GM12878 (cell line): ENCODE measurements around the gene CCDC78. TPM values are rescaled to one million over a fixed set of nuclear protein-coding genes. Genes with fewer than 3 reads are reported as not detected.
"Not testable (repeated sequence)": the region's sequence is repeated elsewhere in the genome, so short reads cannot be mapped to it uniquely, and the experiment has no call there.

ENCODE experiments used
- ATAC-seq: fragments of 200-7000 bp; cut with Tn5 transposase; 3 replicates; pipeline ENCODE4 v1.9.1; 2020; ENCODE audit warnings: mild to moderate bottlenecking, moderate library complexity
- BruUV-seq: library from RNA; stranded (reverse); fragments of 400-500 nt; replicated peaks from 2 replicates; lab custom pipeline; 2021; lab: Mats Ljungman, UMichigan
- CTCF ChIA-PET: fragments of 300-600 bp; sonication (Branson Sonifier 250); formaldehyde crosslinking; extraction: SDS; loops from one replicate; lab custom pipeline; 2021; ENCODE audit warnings: inconsistent platforms; lab: Yijun Ruan, JAX
- POLR2A ChIA-PET: fragments of 350-600 bp; formaldehyde crosslinking; extraction: SDS; loops from one replicate; lab custom pipeline; 2021; ENCODE audit warnings: inconsistent platforms; lab: Charles Lee
- RAD21 ChIA-PET: fragments of 300-600 bp; sonication (Branson Sonifier 250); formaldehyde crosslinking; loops from one replicate; lab custom pipeline; 2023; ENCODE audit warnings: antibody characterized with exemption; ENCODE audit not compliant: unreplicated experiment; lab: Charles Lee
- SMC1A ChIA-PET: fragments of 300-600 bp; sonication (Branson Sonifier 250); formaldehyde crosslinking; loops from one replicate; lab custom pipeline; 2023; ENCODE audit not compliant: unreplicated experiment, uncharacterized antibody; lab: Charles Lee
- DNase-seq: peaks from one replicate; pipeline ENCODE4 v3.0.0-alpha.2; 2011; ENCODE audit warnings: low read depth, low spot score
- FAIRE-seq: peaks from 3 replicates; lab custom pipeline; 2011; peaks lifted over from hg19 to GRCh38; lab: Jason Lieb, UNC
- H2AFZ ChIP-seq: 2 replicates; pipeline ENCODE4 v1.6.0; 2011; ENCODE audit warnings: low read depth, low read length, control low read depth; ENCODE audit not compliant: control insufficient read depth
- H3K27ac ChIP-seq: 2 replicates; pipeline ENCODE4 v1.5.1; 2011; ENCODE audit warnings: control low read depth; ENCODE audit not compliant: control insufficient read depth, insufficient read depth
- H3K27me3 ChIP-seq, 2 experiments: replicated peaks in 1 of 2; 2 replicates each; pipeline versions ENCODE4 v1.6.0 to v1.6.1; 2011; ENCODE audit warnings: low read length in 1 of 2; ENCODE audit not compliant: control insufficient read depth in 2 of 2, insufficient read depth in 2 of 2
- H3K36me3 ChIP-seq, 2 experiments: 2 replicates each; pipeline ENCODE4 v1.5.1; 2011; ENCODE audit warnings: low read length in 1 of 2; ENCODE audit not compliant: control insufficient read depth in 2 of 2, insufficient read depth in 2 of 2
- H3K4me1 ChIP-seq: 2 replicates; pipeline ENCODE4 v1.6.1; 2011; ENCODE audit warnings: mild to moderate bottlenecking, low read length, moderate library complexity, mixed read lengths; ENCODE audit not compliant: control insufficient read depth, insufficient read depth
- H3K4me2 ChIP-seq: 2 replicates; pipeline ENCODE4 v1.6.0; 2011; ENCODE audit warnings: control low read depth; ENCODE audit not compliant: control insufficient read depth, insufficient read depth
- H3K4me3 ChIP-seq: fragments of 200-600 bp; sonication (generic); 2 replicates; pipeline ENCODE4 v1.5.1; 2016
- H3K79me2 ChIP-seq: 2 replicates; pipeline ENCODE4 v1.6.0; 2011; ENCODE audit warnings: low read length; ENCODE audit not compliant: control insufficient read depth, insufficient read depth
- H3K9ac ChIP-seq: 2 replicates; pipeline ENCODE4 v1.8.0; 2011; ENCODE audit warnings: low read length, control low read depth, mixed read lengths; ENCODE audit not compliant: control insufficient read depth, insufficient read depth
- H3K9me3 ChIP-seq: replicated peaks from 3 replicates; pipeline ENCODE4 v1.5.1; 2011; ENCODE audit warnings: mild to moderate bottlenecking, low read length; ENCODE audit not compliant: control insufficient read depth, insufficient read depth
- H4K20me1 ChIP-seq: 2 replicates; pipeline ENCODE4 v1.6.0; 2011; ENCODE audit not compliant: control insufficient read depth, insufficient read depth
- WGBS: methylation state at CpG from one replicate; pipeline ENCODE4 v1.1.6; 2016; ENCODE audit warnings: low lambda C conversion rate; ENCODE audit not compliant: insufficient replicate concordance, insufficient coverage; ENCODE audit errors: missing lambda C conversion rate; 5-methylcytosine and 5-hydroxymethylcytosine counted together
- in situ Hi-C: fragments of 300-500 bp; cut with MboI; formaldehyde crosslinking; loops from 9 replicates; pipeline ENCODE4 v1.14.3; 2018; ENCODE audit warnings: mixed read lengths
- intact Hi-C: fragments of 100-400 bp; cut with micrococcal nuclease; formaldehyde crosslinking; loops from one replicate; pipeline ENCODE4 v1.14.2; 2022; ENCODE audit not compliant: unreplicated experiment
- polyA plus RNA-seq, 11 experiments: library from polyadenylated mRNA; depleted of rRNA in 4 of 11; unstranded in 6 of 11; stranded (reverse) in 5 of 11; fragments of >200 nt; fragmentation: Nextera tagmentation in 4 of 11; fragmentation: Illumina TruSeq in 1 of 11; extraction: Ambion mirVana in 4 of 11; extraction: Trizol in 1 of 11; gene quantifications; 1 replicate in 1 of 11; 2 replicates in 10 of 11; pipeline versions ENCODE4 v1.2.1 to v1.2.3, GENCODE V29; 2011 to 2016; ENCODE audit warnings: inconsistent platforms in 2 of 11, missing spikeins in 2 of 11, low read depth in 1 of 11
- total RNA-seq, 4 experiments: library from RNA; depleted of rRNA in 3 of 4; stranded (reverse); fragments of >200 nt in 3 of 4; fragmentation: Illumina TruSeq in 1 of 4; extraction: Trizol in 1 of 4; gene quantifications; 2 replicates each; pipeline versions ENCODE4 v1.2.1 to v1.2.3, GENCODE V29; 2013 to 2021
- TF ChIP-seq, protein P1 (sequence below), 3 experiments: IDR thresholded peaks in 2 of 3; conservative IDR thresholded peaks in 1 of 3; 2 replicates each; pipeline ENCODE4 v1.5.1; 2011; ENCODE audit warnings: low read depth in 3 of 3, low read length in 3 of 3, mild to moderate bottlenecking in 3 of 3, control low read depth in 2 of 3, moderate library complexity in 2 of 3, inconsistent platforms in 1 of 3, mixed read lengths in 1 of 3; ENCODE audit not compliant: control insufficient read depth in 2 of 3, insufficient read depth in 1 of 3; ENCODE audit errors: extremely low read depth in 1 of 3
- TF ChIP-seq, protein P2 (sequence below): fragments of 450-650 bp; IDR thresholded peaks from 2 replicates; pipeline ENCODE4 v1.6.1; 2017; ENCODE audit warnings: mild to moderate bottlenecking

CCDC78 gene
- total and polyA plus RNA-seq, 10 of the 15 experiments (the other 5 are each of a cell fraction or from before 2014, with no cell fraction given), result 0.10 to 26.2 (median 5.4) TPM

DNA sequence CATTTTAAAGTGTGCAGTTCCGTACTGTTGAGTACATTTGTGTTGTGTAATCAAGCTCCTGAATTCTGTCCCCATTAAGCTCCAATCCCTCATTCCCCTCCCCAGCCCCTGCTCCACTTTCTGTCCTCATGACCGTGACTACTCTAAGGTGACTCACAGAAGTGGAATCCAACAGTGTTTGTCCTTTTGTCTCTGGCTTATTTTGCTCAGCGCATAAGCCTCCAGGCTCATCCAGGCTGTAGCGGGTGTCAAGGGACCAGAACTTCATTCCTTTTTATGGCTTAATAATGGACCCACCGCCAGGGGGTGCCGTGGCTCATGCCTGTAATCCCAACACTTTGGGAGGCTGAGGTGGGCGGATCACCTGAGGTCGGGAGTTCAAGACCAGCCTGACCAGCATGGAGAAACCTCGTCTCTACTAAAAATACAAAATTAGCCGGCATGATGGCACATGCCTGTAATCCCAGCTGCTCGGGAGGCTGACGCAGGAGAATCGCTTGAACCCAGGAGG, 13.4 kb downstream of the CCDC78 start:
- TF ChIP-seq, protein P1, sequence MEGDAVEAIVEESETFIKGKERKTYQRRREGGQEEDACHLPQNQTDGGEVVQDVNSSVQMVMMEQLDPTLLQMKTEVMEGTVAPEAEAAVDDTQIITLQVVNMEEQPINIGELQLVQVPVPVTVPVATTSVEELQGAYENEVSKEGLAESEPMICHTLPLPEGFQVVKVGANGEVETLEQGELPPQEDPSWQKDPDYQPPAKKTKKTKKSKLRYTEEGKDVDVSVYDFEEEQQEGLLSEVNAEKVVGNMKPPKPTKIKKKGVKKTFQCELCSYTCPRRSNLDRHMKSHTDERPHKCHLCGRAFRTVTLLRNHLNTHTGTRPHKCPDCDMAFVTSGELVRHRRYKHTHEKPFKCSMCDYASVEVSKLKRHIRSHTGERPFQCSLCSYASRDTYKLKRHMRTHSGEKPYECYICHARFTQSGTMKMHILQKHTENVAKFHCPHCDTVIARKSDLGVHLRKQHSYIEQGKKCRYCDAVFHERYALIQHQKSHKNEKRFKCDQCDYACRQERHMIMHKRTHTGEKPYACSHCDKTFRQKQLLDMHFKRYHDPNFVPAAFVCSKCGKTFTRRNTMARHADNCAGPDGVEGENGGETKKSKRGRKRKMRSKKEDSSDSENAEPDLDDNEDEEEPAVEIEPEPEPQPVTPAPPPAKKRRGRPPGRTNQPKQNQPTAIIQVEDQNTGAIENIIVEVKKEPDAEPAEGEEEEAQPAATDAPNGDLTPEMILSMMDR (IDR thresholded peaks at IDR 0.05 in 2 of 3, conservative IDR thresholded peaks at IDR 0.05 in 1 of 3; ENCODE audit: control insufficient read depth in 2 of 3, extremely low read depth in 1 of 3, insufficient read depth in 1 of 3, low read depth in 3 of 3, low read length in 3 of 3), result peak; percentile 21 to 28 (median 23); a peak in 4 of 6 replicates
- TF ChIP-seq, protein P2, sequence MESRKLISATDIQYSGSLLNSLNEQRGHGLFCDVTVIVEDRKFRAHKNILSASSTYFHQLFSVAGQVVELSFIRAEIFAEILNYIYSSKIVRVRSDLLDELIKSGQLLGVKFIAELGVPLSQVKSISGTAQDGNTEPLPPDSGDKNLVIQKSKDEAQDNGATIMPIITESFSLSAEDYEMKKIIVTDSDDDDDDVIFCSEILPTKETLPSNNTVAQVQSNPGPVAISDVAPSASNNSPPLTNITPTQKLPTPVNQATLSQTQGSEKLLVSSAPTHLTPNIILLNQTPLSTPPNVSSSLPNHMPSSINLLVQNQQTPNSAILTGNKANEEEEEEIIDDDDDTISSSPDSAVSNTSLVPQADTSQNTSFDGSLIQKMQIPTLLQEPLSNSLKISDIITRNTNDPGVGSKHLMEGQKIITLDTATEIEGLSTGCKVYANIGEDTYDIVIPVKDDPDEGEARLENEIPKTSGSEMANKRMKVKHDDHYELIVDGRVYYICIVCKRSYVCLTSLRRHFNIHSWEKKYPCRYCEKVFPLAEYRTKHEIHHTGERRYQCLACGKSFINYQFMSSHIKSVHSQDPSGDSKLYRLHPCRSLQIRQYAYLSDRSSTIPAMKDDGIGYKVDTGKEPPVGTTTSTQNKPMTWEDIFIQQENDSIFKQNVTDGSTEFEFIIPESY, result 0 out of 2 replicates have a peak, but pooled peaks have one; percentile 75
- H3K36me3 ChIP-seq, POLR2A ChIA-PET, FAIRE-seq, H3K79me2 ChIP-seq, BruUV-seq, H3K4me1 ChIP-seq, H3K9ac ChIP-seq, H2AFZ ChIP-seq, intact Hi-C loops, ATAC-seq, H3K4me2 ChIP-seq, H3K9me3 ChIP-seq, H3K4me3 ChIP-seq, H3K27ac ChIP-seq, DNase-seq, H3K27me3 ChIP-seq, H4K20me1 ChIP-seq: not testable (repeated sequence)
- SMC1A ChIA-PET, result interaction anchor here (0.7 to 2.1 kb wide), 7 partner anchors 8 to 391 kb away, joined by 3 to 12 read pairs (median 3); partner anchors contain the start of genes ANTKMT, CCDC78, CHTF18 and RPUSD1
- in situ Hi-C loops, result loop anchor here (5.0 kb wide), 1 partner anchor 75 kb away; the partner anchor contains the start of genes CHTF18 and RPUSD1
- CTCF ChIA-PET, result interaction anchor here (0.5 to 2.2 kb wide), 17 partner anchors 12 to 390 kb away, joined by 3 to 32 read pairs (median 4); partner anchors contain the start of genes CCDC78, CHTF18, CIAO3 and HAGHL
- RAD21 ChIA-PET, result interaction anchor here (0.7 to 1.5 kb wide), 4 partner anchors 12 to 328 kb away, joined by 3 to 10 read pairs (median 5); partner anchors contain the start of genes CHTF18 and RPUSD1
- WGBS, result 48% methylated on average over 13 of the region's 13 CpGs
